Common myeloid progenitor, CD34-positive (primary cell): ENCODE data around the gene ABLIM1.

Experiments
- CTCF ChIA-PET: fragments of 350-600 bp; sonication (Branson Sonifier 250); formaldehyde crosslinking; loops from one replicate; lab custom pipeline; 2021; ENCODE audit warnings: antibody characterized with exemption; lab: Charles Lee
- POLR2A ChIA-PET: fragments of 350-600 bp; sonication (Branson Sonifier 250); formaldehyde crosslinking; loops from one replicate; lab custom pipeline; 2021; ENCODE audit warnings: antibody characterized with exemption; lab: Charles Lee
- DNase-seq, 3 donors: peaks; one replicate each; pipeline versions ENCODE4 v3.0.0 to v3.0.0-alpha.2; 2013
- H3K27ac ChIP-seq, 2 experiments: 1 replicate in 1 of 2; 2 replicates in 1 of 2; pipeline ENCODE4 v1.7.0; 2013; ENCODE audit warnings: inconsistent platforms in 2 of 2, low read length in 2 of 2, mild to moderate bottlenecking in 2 of 2, low read depth in 1 of 2, moderate library complexity in 1 of 2; ENCODE audit not compliant: severe bottlenecking in 2 of 2, insufficient read depth in 1 of 2, poor library complexity in 1 of 2
- H3K27me3 ChIP-seq, 5 experiments: replicated peaks in 2 of 5; 1 replicate in 3 of 5; 2 replicates in 2 of 5; pipeline versions ENCODE4 v1.6.1 to v1.7.0; 2013; ENCODE audit warnings: low read length in 4 of 5, mild to moderate bottlenecking in 2 of 5, moderate library complexity in 2 of 5, inconsistent platforms in 1 of 5; ENCODE audit not compliant: insufficient read depth in 5 of 5, control insufficient read depth in 4 of 5
- H3K36me3 ChIP-seq, 4 experiments: 1 replicate in 2 of 4; 2 replicates in 2 of 4; pipeline versions ENCODE4 v1.6.1 to v1.7.0; 2013; ENCODE audit warnings: low read length in 3 of 4, control low read depth in 1 of 4, mild to moderate bottlenecking in 1 of 4; ENCODE audit not compliant: control insufficient read depth in 4 of 4, insufficient read depth in 4 of 4
- H3K4me1 ChIP-seq, 4 experiments: 1 replicate in 3 of 4; 2 replicates in 1 of 4; pipeline versions ENCODE4 v1.6.1 to v1.7.1; 2013; ENCODE audit warnings: low read length in 3 of 4, mild to moderate bottlenecking in 3 of 4, control low read depth in 1 of 4, inconsistent platforms in 1 of 4, moderate library complexity in 1 of 4; ENCODE audit not compliant: control insufficient read depth in 4 of 4, insufficient read depth in 4 of 4; ENCODE audit errors: control extremely low read depth in 1 of 4
- H3K4me3 ChIP-seq, 7 experiments: 1 replicate in 4 of 7; 2 replicates in 3 of 7; pipeline versions ENCODE4 v1.5.1 to v1.7.0; 2013; ENCODE audit warnings: mild to moderate bottlenecking in 7 of 7, low read length in 6 of 7, moderate library complexity in 6 of 7, inconsistent platforms in 2 of 7, low read depth in 2 of 7, control low read depth in 1 of 7; ENCODE audit not compliant: insufficient read depth in 4 of 7, control insufficient read depth in 1 of 7; ENCODE audit errors: extremely low read depth in 1 of 7
- H3K9me3 ChIP-seq, 5 experiments: 1 replicate in 4 of 5; 2 replicates in 1 of 5; pipeline versions ENCODE4 v1.6.1 to v1.7.1; 2013; ENCODE audit warnings: low read length in 4 of 5, mild to moderate bottlenecking in 2 of 5, inconsistent platforms in 1 of 5, low read depth in 1 of 5, moderate library complexity in 1 of 5; ENCODE audit not compliant: control insufficient read depth in 4 of 5, insufficient read depth in 2 of 5; ENCODE audit errors: control extremely low read depth in 1 of 5
- WGBS: methylation state at CpG from one replicate; pipeline ENCODE4 v1.1.5; 2013; ENCODE audit not compliant: insufficient coverage; 5-methylcytosine and 5-hydroxymethylcytosine counted together

Gene ABLIM1

GRCh38 chr10:114631666-114632417, 26.2 kb downstream of the ABLIM1 start:
- ChIA-PET POLR2A (interaction anchor here (0.6 kb wide), 1 partner anchor 208 kb away, joined by 3 read pairs; no protein-coding TSS in a partner anchor), CTCF (interaction anchor here (0.9 to 1.6 kb wide), 3 partner anchors 23 to 81 kb away, joined by 4 to 5 read pairs (median 4); no protein-coding TSS in a partner anchor)
- peaks cover 0 to 2% (median 0%) of the 10 kb centered on the region in 5 experiments for H3K27me3 ChIP-seq
- peak; percentile 39 to 81 (median 67) for DNase-seq
- no peak overlapping the region for H3K27ac ChIP-seq
- H3K4me3 ChIP-seq = peak overlapping the region; percentile 50 to 95 (median 76)
- H3K4me1 ChIP-seq = peaks cover 20 to 48% (median 24%) of the 10 kb centered on the region in 4 experiments
- no peaks in the 10 kb centered on the region for H3K9me3 ChIP-seq
- H3K36me3 ChIP-seq = no peaks in the 10 kb centered on the region
- under 1% methylated on average over 44 of the region's 53 CpGs for WGBS

- Histone ChIP-seq H3K27me3 (peaks cover 0 to 2% (median 0%) of the 10 kb centered on the region in 5 experiments), H3K4me3 (peak overlapping the region; percentile 50 to 95 (median 76)), H3K27ac (no peak overlapping the region), H3K36me3 (no peaks in the 10 kb centered on the region), H3K9me3 (no peaks in the 10 kb centered on the region), H3K4me1 (peaks cover 20 to 48% (median 24%) of the 10 kb centered on the region in 4 experiments)
- no CpG with 5 or more reads among the region's 9 CpGs for WGBS
- ChIA-PET CTCF (no interaction called here), POLR2A (no interaction called here)
- peak in 1 of 3 donors; percentile 56 for DNase-seq
Measured at GRCh38 chr10:114631090-114631665, 26.9 kb downstream of the ABLIM1 start.

DNA sequence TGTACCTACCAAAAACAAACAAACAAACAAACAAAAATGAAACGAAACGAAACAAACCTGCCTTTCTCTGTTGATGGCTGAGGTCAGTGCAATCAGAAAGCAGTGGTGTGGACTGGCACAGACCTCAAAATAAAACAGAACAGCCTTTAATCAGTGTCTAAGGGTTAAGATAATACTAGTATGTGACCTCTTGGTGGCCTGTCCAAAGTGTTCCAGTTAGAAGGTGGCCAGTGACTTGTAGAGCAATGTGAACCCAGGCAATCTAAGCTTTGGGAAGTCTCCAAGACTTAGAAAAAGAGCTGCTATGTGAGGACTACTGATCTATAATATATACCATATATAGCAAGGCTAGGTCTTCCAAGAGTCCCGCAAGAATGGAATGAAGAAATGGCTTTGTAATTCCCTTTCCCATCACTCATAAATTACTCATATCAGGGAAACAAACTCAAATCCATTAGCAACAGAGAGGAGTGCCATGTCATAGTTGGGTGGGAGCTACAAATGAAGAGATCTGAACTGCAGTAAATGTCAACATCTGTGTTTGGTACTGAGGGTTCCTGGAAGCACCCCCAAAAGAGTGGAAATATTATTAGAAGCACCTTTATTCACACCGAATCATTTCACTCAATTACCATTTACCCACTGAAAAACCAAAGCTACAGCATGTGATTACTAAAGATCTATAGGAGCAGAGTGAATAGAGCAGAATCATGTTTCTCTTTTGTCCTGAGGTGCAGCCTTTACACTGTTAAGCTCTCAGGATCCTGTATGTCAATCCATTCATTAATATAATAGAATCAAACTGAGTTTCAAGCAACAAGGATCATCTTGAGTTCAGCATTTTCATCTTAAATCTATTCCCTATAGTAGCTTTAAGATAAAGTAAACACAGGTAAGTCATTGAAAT, 28.0 kb downstream of the ABLIM1 start:
- 100% methylated on average over 1 of the region's 4 CpGs for WGBS
- H3K9me3 ChIP-seq = peaks cover 0 to 3% (median 2%) of the 10 kb centered on the region in 5 experiments
- POLR2A ChIA-PET = interaction anchor here (0.7 kb wide), 1 partner anchor 24 kb away, joined by 3 read pairs; no protein-coding TSS in a partner anchor
- DNase-seq = no peak
- H3K4me3 ChIP-seq = no peak overlapping the region
- H3K36me3 ChIP-seq = peaks cover 0 to 5% (median 0%) of the 10 kb centered on the region in 4 experiments
- H3K4me1 ChIP-seq = peaks cover 20 to 39% (median 24%) of the 10 kb centered on the region in 4 experiments
- no peak overlapping the region for H3K27ac ChIP-seq
- H3K27me3 ChIP-seq = peaks cover 0 to 2% (median 0%) of the 10 kb centered on the region in 5 experiments
- CTCF ChIA-PET = interaction anchor here (1.1 kb wide), 1 partner anchor 34 kb away, joined by 4 read pairs; no protein-coding TSS in a partner anchor

DNA sequence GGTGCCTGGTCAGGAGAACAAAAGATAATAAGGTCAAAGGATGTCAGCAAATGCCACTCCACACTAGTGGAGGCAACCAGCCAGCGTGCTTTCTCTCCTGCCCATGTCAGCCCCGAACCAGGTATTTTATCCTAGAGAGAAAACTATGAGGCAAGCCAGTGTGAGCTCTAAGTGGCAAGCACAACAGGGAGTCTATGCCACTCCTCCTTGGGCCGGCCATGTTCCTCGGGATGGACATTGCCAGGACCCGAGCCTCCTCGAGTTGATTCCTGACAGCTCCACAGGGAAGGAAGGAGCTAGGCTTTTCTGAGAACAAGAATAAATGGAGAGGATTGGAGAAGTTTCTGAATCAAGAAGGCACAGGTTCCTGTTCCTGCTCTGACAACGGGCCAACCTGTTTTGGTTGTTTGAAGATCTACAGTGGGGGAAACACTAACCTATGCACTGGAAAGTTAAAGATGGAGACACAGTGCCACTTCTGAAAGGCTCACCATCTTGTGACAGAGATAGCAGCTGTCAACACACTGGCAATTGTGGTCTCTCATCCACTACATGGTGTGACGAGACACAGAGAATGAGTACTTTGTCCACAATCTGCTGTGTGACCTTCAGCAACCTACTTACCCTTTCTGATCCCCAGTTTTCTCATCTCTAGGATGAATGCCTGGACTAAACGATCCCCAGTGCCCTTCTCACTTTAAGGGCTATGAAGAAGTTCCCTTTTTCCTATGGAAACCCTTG, 28.8 kb downstream of the ABLIM1 start:
- Histone ChIP-seq H3K4me3 (no peak overlapping the region), H3K9me3 (peaks cover 0 to 7% (median 3%) of the 10 kb centered on the region in 5 experiments), H3K27me3 (peaks cover 0 to 2% (median 0%) of the 10 kb centered on the region in 5 experiments), H3K36me3 (peaks cover 0 to 6% (median 0%) of the 10 kb centered on the region in 4 experiments), H3K27ac (no peak overlapping the region), H3K4me1 (peaks cover 20 to 32% (median 24%) of the 10 kb centered on the region in 4 experiments)
- ChIA-PET POLR2A (no interaction called here), CTCF (interaction anchor here (0.9 to 2.4 kb wide), 3 partner anchors 13 to 157 kb away, joined by 4 to 7 read pairs (median 4); no protein-coding TSS in a partner anchor)
- 90% methylated on average over 9 of the region's 9 CpGs for WGBS
- DNase-seq = no peak

- H3K4me1 ChIP-seq = peaks cover 15 to 23% (median 18%) of the 10 kb centered on the region in 4 experiments
- H3K4me3 ChIP-seq = no peak overlapping the region
- 100% methylated on average over 2 of the region's 3 CpGs for WGBS
- H3K9me3 ChIP-seq = peaks cover 0 to 9% (median 3%) of the 10 kb centered on the region in 5 experiments
- ChIA-PET CTCF (interaction anchor here (0.8 to 2.4 kb wide), 4 partner anchors 12 to 158 kb away, joined by 3 to 7 read pairs (median 4); no protein-coding TSS in a partner anchor), POLR2A (no interaction called here)
- H3K27me3 ChIP-seq = peaks cover 0 to 2% (median 0%) of the 10 kb centered on the region in 5 experiments
- no peak overlapping the region for H3K27ac ChIP-seq
- H3K36me3 ChIP-seq = peaks cover 0 to 6% (median 0%) of the 10 kb centered on the region in 4 experiments
- no peak for DNase-seq
Measured at GRCh38 chr10:114628106-114628505, 30.0 kb downstream of the ABLIM1 start.

DNA sequence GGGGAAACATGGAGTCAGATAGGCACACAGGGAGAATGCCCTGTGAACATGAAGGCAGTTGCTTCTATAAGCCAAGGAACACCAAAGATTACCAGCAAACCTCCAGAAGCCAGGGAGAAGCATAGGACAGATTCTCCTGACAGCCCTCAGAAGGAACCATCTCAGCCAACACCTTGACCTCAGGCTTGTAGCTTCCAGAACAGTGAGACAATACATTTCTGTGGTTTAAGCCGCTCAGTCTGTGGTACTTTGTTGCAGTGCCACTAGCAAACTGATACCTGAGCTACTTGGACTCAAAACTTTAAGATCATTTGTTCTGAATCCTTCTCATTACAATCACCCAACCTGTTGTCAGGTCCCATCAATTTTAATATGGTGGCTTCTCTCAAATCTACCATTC, 31.2 kb downstream of the ABLIM1 start:
- Histone ChIP-seq H3K27ac (no peak overlapping the region), H3K4me1 (peaks cover 7 to 11% (median 8%) of the 10 kb centered on the region in 4 experiments), H3K9me3 (peaks cover 0 to 9% (median 3%) of the 10 kb centered on the region in 5 experiments), H3K27me3 (no peaks in the 10 kb centered on the region), H3K4me3 (no peak overlapping the region), H3K36me3 (peaks cover 0 to 6% (median 0%) of the 10 kb centered on the region in 4 experiments)
- POLR2A ChIA-PET = no interaction called here
- no peak for DNase-seq
- 100% methylated on average over 1 of the region's 1 CpG for WGBS
- CTCF ChIA-PET = interaction anchor here (0.9 to 2.4 kb wide), 3 partner anchors 11 to 74 kb away, joined by 3 to 7 read pairs (median 3); no protein-coding TSS in a partner anchor
